HL-60/S4 treated with phorbol 12-myristate 13-acetate at 8.2 ng/mL for 4 days and 3 days (cell line): ENCODE data around the gene OR10J1.
"Not testable (repeated sequence)": the region's sequence is repeated elsewhere in the genome, so short reads cannot be mapped to it uniquely, and the experiment has no call there.

Source experiments
- in situ Hi-C: fragments of 300-500 bp; cut with MboI; formaldehyde crosslinking; loops from 2 replicates; pipeline ENCODE4 v1.15.0; 2022; ENCODE audit warnings: low sequenced_read_pairs

OR10J1 gene

GRCh38 chr1:159439422-159439821, at the start of gene OR10J1:
Gene OR10J1 (plus strand): TSS chr1:159439722. CDS start chr1:159439792, 70 bp downstream.
- in situ Hi-C loops: no loop called here

- in situ Hi-C loops: no loop called here
These were observed 32.7 kb upstream of the OR10J1 start for GRCh38 chr1:159406821-159407220.

GRCh38 chr1:159408862-159409400, 30.6 kb upstream of the OR10J1 start:
- in situ Hi-C loops: no loop called here

GRCh38 chr1:159421821-159422220, 17.7 kb upstream of the OR10J1 start:
- in situ Hi-C loops: no loop called here

- in situ Hi-C loops: no loop called here
These were observed 11.0 kb upstream of the OR10J1 start for GRCh38 chr1:159428536-159428935.

- in situ Hi-C loops: no loop called here
These were observed 10.3 kb upstream of the OR10J1 start for GRCh38 chr1:159429074-159429861.

- in situ Hi-C loops: no loop called here
These were observed 8.5 kb upstream of the OR10J1 start for GRCh38 chr1:159430985-159431384.

GRCh38 chr1:159431904-159432303, 7.6 kb upstream of the OR10J1 start, which contains the start of gene OR10J4:
Gene OR10J4 (plus strand): TSS chr1:159432204.
- in situ Hi-C loops: no loop called here

- in situ Hi-C loops: no loop called here
These were observed 3.1 kb upstream of the OR10J1 start for GRCh38 chr1:159436469-159436868.

GRCh38 chr1:159441360-159441759, 1.8 kb downstream of the OR10J1 start:
- in situ Hi-C loops: no loop called here

GRCh38 chr1:159442428-159442827, 2.9 kb downstream of the OR10J1 start:
- in situ Hi-C loops: no loop called here

- in situ Hi-C loops: no loop called here
These were observed 3.7 kb downstream of the OR10J1 start for GRCh38 chr1:159443066-159443750.

GRCh38 chr1:159444511-159444910, 5.0 kb downstream of the OR10J1 start:
- in situ Hi-C loops: no loop called here

GRCh38 chr1:159448181-159448580, 8.7 kb downstream of the OR10J1 start:
- in situ Hi-C loops: no loop called here

GRCh38 chr1:159449605-159450004, 10.1 kb downstream of the OR10J1 start:
- in situ Hi-C loops: not testable (repeated sequence)

- in situ Hi-C loops: no loop called here
These were observed 20.0 kb downstream of the OR10J1 start for GRCh38 chr1:159459551-159459950.

- in situ Hi-C loops: no loop called here
These were observed 25.7 kb downstream of the OR10J1 start for GRCh38 chr1:159465191-159465603.

- in situ Hi-C loops: no loop called here
These were observed 28.8 kb downstream of the OR10J1 start for GRCh38 chr1:159468321-159468720.

- in situ Hi-C loops: no loop called here
These were observed 30.5 kb downstream of the OR10J1 start for GRCh38 chr1:159469921-159470533.

- in situ Hi-C loops: no loop called here
These were observed 33.8 kb downstream of the OR10J1 start for GRCh38 chr1:159473335-159473734.

GRCh38 chr1:159474926-159475325, 35.4 kb downstream of the OR10J1 start:
- in situ Hi-C loops: no loop called here
